Naive thymus-derived CD8-positive, alpha-beta T cell (primary cell): ENCODE data around the gene UGGT1. TPM values are rescaled to one million over a fixed set of nuclear protein-coding genes. Genes with fewer than 3 reads are reported as not detected.
A peak's percentile ranks its signal among the peaks of the same experiment; 100 is the strongest.

Experiments used
- ATAC-seq, 2 donors: fragments of 150-1000 bp; cut with Tn5 transposase in 1 of 2; sonication (Bioruptor Pico), chemical (Tn5 transposase) in 1 of 2; 1 replicate in 1 of 2; 2 replicates in 1 of 2; pipeline ENCODE4 v1.10.0; 2021; ENCODE audit warnings: mild to moderate bottlenecking in 2 of 2, moderate library complexity in 2 of 2
- POLR2A ChIA-PET: fragments of 350-600 bp; sonication (Branson Sonifier 250); formaldehyde crosslinking; loops from one replicate; lab custom pipeline; 2021; ENCODE audit warnings: antibody characterized with exemption; lab: Charles Lee
- DNase-seq, 10 donors: peaks; one replicate each; pipeline versions ENCODE4 v3.0.0 to v3.0.0-alpha.2; 2020 to 2022
- H3K27ac Mint-ChIP-seq, 10 donors: one replicate each; pipeline ENCODE4 v1.8.0; 2020 to 2022; ENCODE audit warnings: mild to moderate bottlenecking in 10 of 10, mixed read lengths in 10 of 10, moderate library complexity in 4 of 10, inconsistent platforms in 1 of 10
- H3K27me3 Mint-ChIP-seq, 5 donors: one replicate each; pipeline ENCODE4 v1.8.0; 2021 to 2022; ENCODE audit warnings: mixed read lengths in 5 of 5
- H3K36me3 Mint-ChIP-seq, 3 donors: one replicate each; pipeline ENCODE4 v1.8.0; 2020 to 2022; ENCODE audit warnings: mixed read lengths in 3 of 3, mild to moderate bottlenecking in 2 of 3, inconsistent platforms in 1 of 3
- H3K4me1 Mint-ChIP-seq, 4 donors: one replicate each; pipeline ENCODE4 v1.8.0; 2021 to 2022; ENCODE audit warnings: mixed read lengths in 4 of 4
- H3K4me3 Mint-ChIP-seq, 10 donors: one replicate each; pipeline ENCODE4 v1.8.0; 2020 to 2022; ENCODE audit warnings: mild to moderate bottlenecking in 10 of 10, mixed read lengths in 10 of 10, moderate library complexity in 6 of 10, inconsistent platforms in 1 of 10
- H3K9me3 Mint-ChIP-seq, 9 donors: one replicate each; pipeline ENCODE4 v1.8.0; 2020 to 2022; ENCODE audit warnings: mixed read lengths in 9 of 9, mild to moderate bottlenecking in 3 of 9, inconsistent platforms in 1 of 9, moderate library complexity in 1 of 9
- polyA plus RNA-seq, 3 donors: library from polyadenylated mRNA; unstranded; fragments of 300-500 nt; fragmentation: Illumina TruSeq; gene quantifications; one replicate each; pipeline ENCODE4 v1.2.3, GENCODE V29; 2021
- total RNA-seq, 8 experiments: library from RNA in 2 of 8; stranded (reverse) in 2 of 8; gene quantifications; one replicate each; pipeline ENCODE4 v1.2.3 and lab custom pipeline; 2021 to 2026

Gene UGGT1
- total and polyA plus RNA-seq, 5 experiments from 2014 or later = 9.6 to 52.0 (median 14.9) TPM

DNA sequence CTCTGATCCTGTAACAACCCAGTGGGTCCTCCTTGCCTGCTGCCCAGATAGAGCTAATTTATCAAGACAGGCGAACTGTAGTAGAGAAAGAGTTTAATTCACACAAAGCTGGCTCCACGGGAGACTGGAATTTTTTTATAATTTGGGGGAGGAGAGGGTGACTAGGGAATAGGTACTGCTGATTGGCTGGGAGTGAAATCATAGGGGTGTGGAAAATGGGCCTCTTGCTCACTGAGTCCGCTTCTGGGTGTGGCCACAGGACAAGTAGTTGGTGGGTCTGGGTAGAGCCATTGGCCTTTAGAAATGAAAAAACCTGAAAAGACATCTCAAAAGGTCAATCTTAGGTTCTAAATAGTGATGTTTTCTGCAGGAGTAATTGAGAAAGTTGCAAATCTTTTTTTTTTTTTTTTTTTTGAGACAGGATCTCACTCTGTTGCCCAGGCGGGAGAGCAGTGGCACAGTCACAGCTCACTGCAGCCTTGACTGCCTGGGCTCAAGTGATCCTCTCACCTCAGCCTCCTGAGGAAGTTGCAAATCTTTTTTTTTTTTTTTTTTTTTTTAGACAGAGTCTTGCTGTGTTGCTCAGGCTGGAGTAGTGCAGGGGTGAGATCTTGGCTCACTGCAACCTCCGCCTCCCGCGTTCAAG, 14.4 kb upstream of the UGGT1 start:
- Mint-ChIP-seq H3K27ac (no peak overlapping the region), H3K9me3 (no peaks in the 10 kb centered on the region), H3K4me3 (no peak overlapping the region), H3K4me1 (peaks cover 0 to 2% (median 0%) of the 10 kb centered on the region in 4 donors), H3K27me3 (peaks cover 0 to 2% (median 2%) of the 10 kb centered on the region in 5 donors), H3K36me3 (no peaks in the 10 kb centered on the region)
- POLR2A ChIA-PET = no interaction called here
- no peak for DNase-seq
- ATAC-seq = no peak

DNA sequence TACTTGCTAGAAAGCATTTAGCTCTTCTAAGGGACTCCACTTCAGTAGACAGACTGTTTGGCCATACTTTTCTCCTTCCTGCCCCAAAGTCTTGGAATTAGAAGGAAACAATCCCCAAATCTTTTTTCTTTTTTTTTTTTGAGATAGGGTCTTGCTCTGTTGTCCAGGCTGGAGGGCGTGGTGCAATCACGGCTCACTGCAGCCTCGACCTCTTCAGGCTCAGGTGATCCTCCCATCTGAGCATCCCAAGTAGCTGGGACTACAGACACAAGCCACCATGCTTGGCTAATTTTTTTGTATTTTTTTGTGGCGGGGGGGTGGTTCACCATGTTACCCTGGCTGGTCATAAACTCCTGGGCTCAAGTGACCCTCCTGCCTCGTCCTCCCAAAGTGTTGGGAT, 6.2 kb upstream of the UGGT1 start:
- no peak for ATAC-seq
- Mint-ChIP-seq H3K9me3 (peaks cover 0 to 7% (median 2%) of the 10 kb centered on the region in 9 donors), H3K4me1 (peaks cover 0 to 5% (median 2%) of the 10 kb centered on the region in 4 donors), H3K27me3 (peaks cover 0 to 15% (median 6%) of the 10 kb centered on the region in 5 donors), H3K4me3 (no peak overlapping the region), H3K27ac (no peak overlapping the region), H3K36me3 (no peaks in the 10 kb centered on the region)
- POLR2A ChIA-PET = no interaction called here
- DNase-seq = no peak

DNA sequence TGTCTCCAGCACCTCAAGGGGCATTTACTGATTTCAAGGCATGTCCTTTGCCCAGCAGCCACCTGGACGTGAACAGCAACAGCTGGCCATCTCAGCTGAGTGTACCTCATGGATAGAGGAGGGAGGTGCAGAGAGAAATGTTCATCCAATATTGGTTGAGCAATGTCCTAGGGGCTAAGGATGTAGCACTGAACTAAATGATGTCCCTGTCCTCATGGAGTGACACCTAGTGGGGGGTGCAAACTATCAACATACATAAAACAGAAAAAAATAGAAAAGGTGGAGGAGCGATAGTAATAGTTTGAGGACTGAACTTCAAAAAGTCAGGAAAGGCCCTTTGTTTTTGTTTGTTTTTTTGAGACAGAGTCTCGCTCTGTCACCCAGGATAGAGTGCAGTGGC, 4.8 kb upstream of the UGGT1 start:
- DNase-seq (no peak), ATAC-seq (no peak)
- peaks cover 4 to 12% (median 8%) of the 10 kb centered on the region in 4 donors for H3K4me1 Mint-ChIP-seq
- POLR2A ChIA-PET = no interaction called here
- H3K9me3 Mint-ChIP-seq = peaks cover 0 to 7% (median 2%) of the 10 kb centered on the region in 9 donors
- no peaks in the 10 kb centered on the region for H3K36me3 Mint-ChIP-seq
- no peak overlapping the region for H3K27ac Mint-ChIP-seq
- H3K4me3 Mint-ChIP-seq = no peak overlapping the region
- H3K27me3 Mint-ChIP-seq = peaks cover 0 to 13% (median 5%) of the 10 kb centered on the region in 5 donors

DNA sequence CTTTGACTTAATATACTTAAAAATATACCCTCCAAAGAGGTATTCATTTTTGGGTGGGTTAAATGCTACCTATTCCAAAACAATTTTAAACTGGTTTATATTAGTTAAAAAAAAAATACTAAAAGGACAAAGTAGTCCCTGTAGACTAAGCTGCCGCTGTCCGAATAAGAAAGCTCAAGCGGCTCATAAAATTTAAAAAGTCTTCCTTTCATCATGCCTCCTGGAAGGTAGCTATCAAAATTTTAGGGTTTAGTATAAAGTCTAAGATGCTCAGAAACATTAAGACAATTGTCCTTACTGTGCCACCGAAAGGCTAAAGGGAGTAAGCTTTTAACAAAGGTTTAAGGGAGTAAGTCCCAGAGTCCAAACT, 440 bp upstream of the UGGT1 start:
- Mint-ChIP-seq H3K9me3 (no peaks in the 10 kb centered on the region), H3K4me3 (peak overlapping the region; percentile 88 to 98 (median 94)), H3K36me3 (peaks cover 0 to 5% (median 0%) of the 10 kb centered on the region in 3 donors), H3K27ac (peak overlapping the region; percentile 93 to 98 (median 97)), H3K27me3 (no peaks in the 10 kb centered on the region), H3K4me1 (peaks cover 16 to 45% (median 42%) of the 10 kb centered on the region in 4 donors)
- ATAC-seq (peak in 1 of 2 donors; percentile 23), DNase-seq (no peak)
- POLR2A ChIA-PET = interaction anchor here (0.7 to 3.1 kb wide), 11 partner anchors 9 to 389 kb away, joined by 3 to 27 read pairs (median 3); partner anchors contain the start of genes SAP130 and SFT2D3

DNA sequence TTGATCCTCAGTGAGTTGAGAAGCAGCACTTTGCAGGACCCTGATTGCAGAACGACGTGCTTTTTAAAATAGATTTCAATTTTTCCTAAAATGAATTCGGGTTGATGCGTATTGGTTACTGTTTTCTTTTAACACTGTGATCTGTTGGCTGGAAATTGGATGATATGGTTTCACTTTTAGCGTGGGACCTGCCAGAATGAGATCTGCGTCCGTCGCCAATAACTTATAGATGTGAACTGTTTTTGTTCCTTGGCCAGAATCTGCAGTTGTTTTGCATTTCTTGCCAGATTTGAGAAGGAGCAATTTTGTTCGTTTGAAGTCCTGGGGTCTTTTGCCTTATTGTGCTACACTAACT, 703 bp downstream of the UGGT1 start:
- ATAC-seq (no peak), DNase-seq (peak in 1 of 10 donors; percentile 4)
- Mint-ChIP-seq H3K4me1 (peaks cover 21 to 56% (median 50%) of the 10 kb centered on the region in 4 donors), H3K9me3 (no peaks in the 10 kb centered on the region), H3K27ac (peak overlapping the region; percentile 83 to 98 (median 97)), H3K4me3 (peak overlapping the region; percentile 88 to 98 (median 94)), H3K36me3 (peaks cover 0 to 8% (median 0%) of the 10 kb centered on the region in 3 donors), H3K27me3 (no peaks in the 10 kb centered on the region)
- POLR2A ChIA-PET = interaction anchor here (0.8 to 3.1 kb wide), 10 partner anchors 10 to 1011 kb away, joined by 3 to 27 read pairs (median 4); partner anchors contain the start of genes ERCC3, IWS1, SAP130 and SFT2D3

DNA sequence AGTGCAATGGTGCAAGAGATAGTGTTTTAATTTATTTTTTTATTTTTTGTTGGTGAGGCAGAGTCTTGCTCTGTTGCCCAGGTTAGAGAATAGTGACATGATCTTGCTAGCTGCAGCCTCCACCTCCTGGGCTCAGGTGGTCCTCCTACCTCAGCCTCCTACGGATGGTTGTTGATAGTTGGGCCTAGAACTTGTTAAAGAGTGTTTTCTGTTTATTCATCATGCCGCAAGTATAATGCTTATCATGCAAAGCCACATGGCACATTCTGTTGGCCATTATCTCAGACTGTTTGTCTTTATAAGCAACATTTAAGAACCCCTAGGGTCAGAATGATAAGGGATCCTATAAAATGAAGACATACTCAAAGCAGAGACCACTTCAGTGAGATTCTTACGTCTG, 1.7 kb downstream of the UGGT1 start:
- no peaks in the 10 kb centered on the region for H3K9me3 Mint-ChIP-seq
- DNase-seq (no peak), ATAC-seq (no peak)
- POLR2A ChIA-PET = interaction anchor here (1.0 to 3.1 kb wide), 2 partner anchors 12 to 64 kb away, joined by 4 to 27 read pairs; partner anchors contain the start of gene SAP130
- peaks cover 0 to 14% (median 0%) of the 10 kb centered on the region in 3 donors for H3K36me3 Mint-ChIP-seq
- H3K27me3 Mint-ChIP-seq = no peaks in the 10 kb centered on the region
- H3K4me1 Mint-ChIP-seq = peaks cover 21 to 56% (median 54%) of the 10 kb centered on the region in 4 donors
- H3K4me3 Mint-ChIP-seq = peak overlapping the region; percentile 3 to 96 (median 60)
- peak overlapping the region in 4 of 10 donors; percentile 34 to 95 (median 48) for H3K27ac Mint-ChIP-seq

DNA sequence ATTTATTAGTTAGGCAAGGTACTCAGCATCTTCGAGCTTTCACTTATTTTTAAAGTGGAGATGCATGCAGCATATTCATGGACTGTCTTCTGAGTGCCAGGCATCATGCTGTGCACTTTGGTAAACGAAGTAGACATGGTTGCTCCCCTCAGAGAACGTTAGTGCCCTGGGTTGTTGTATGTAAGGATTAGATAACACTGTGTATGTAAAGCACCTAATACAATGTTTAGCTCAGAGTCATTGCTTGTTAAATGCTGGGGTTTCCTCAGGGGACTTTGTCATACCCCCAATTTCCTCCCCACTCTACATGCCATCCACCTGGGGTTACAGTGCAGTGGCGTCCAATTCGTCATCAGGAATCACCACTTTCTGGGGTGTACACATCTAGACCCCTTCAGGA, 2.8 kb downstream of the UGGT1 start:
- peaks cover 21 to 56% (median 55%) of the 10 kb centered on the region in 4 donors for H3K4me1 Mint-ChIP-seq
- no peak overlapping the region for H3K27ac Mint-ChIP-seq
- no peaks in the 10 kb centered on the region for H3K9me3 Mint-ChIP-seq
- POLR2A ChIA-PET = no interaction called here
- DNase-seq = no peak
- ATAC-seq = no peak
- no peaks in the 10 kb centered on the region for H3K27me3 Mint-ChIP-seq
- H3K4me3 Mint-ChIP-seq = peak overlapping the region in 2 of 10 donors; percentile 80 to 96
- H3K36me3 Mint-ChIP-seq = peaks cover 0 to 25% (median 0%) of the 10 kb centered on the region in 3 donors

DNA sequence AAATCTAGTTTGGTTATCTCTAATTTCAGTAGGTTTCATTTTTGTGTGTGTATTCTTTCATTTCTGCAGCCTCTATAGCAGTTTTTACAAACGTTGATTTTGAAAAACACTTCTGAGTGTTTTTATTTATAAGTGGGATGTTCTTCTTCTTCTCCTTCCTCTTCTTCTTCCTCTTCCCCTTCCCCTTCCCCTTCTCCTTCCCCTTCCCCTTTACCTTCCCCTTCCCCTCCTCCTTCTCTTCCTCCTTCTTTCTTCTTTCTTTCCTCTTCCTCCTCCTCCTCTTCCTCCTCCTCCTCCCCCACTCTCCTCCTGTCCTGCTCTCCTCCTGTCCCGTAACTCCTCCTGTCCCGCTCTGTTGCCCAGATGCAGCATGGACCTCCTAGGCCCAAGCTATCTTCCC, 4.2 kb downstream of the UGGT1 start:
- POLR2A ChIA-PET = interaction anchor here (1.3 kb wide), 1 partner anchor 393 kb away, joined by 4 read pairs; no protein-coding TSS in a partner anchor
- no peaks in the 10 kb centered on the region for H3K27me3 Mint-ChIP-seq
- no peak for ATAC-seq
- H3K9me3 Mint-ChIP-seq = no peaks in the 10 kb centered on the region
- peaks cover 0 to 36% (median 4%) of the 10 kb centered on the region in 3 donors for H3K36me3 Mint-ChIP-seq
- H3K4me1 Mint-ChIP-seq = peaks cover 22 to 53% (median 52%) of the 10 kb centered on the region in 4 donors
- peak overlapping the region in 3 of 10 donors; percentile 2 to 18 (median 6) for H3K4me3 Mint-ChIP-seq
- no peak for DNase-seq
- H3K27ac Mint-ChIP-seq = peak overlapping the region in 2 of 10 donors; percentile 27 to 67

DNA sequence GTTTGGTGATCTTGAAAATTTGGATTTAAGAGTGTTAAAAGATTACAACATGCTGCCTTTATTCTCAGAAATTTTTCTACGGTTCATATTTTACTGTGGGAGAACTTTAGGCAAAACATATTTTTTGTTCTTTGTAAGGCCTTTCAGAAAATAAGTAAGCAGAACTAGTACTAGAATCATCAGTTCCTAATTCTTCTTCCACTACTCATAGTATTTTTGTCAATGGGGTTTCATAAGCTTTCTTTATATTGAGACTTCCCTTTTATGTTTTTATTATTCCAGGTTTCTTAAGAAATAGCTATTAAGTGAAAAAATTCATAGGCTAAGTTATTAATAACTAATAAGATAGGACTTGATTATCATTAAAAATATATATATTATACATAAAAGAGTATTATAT, 12.4 kb downstream of the UGGT1 start:
- POLR2A ChIA-PET = no interaction called here
- H3K4me3 Mint-ChIP-seq = no peak overlapping the region
- ATAC-seq (no peak), DNase-seq (no peak)
- H3K9me3 Mint-ChIP-seq = no peaks in the 10 kb centered on the region
- no peaks in the 10 kb centered on the region for H3K27me3 Mint-ChIP-seq
- H3K27ac Mint-ChIP-seq = no peak overlapping the region
- peaks cover 0 to 69% (median 10%) of the 10 kb centered on the region in 3 donors for H3K36me3 Mint-ChIP-seq
- H3K4me1 Mint-ChIP-seq = peaks cover 3 to 22% (median 12%) of the 10 kb centered on the region in 4 donors

DNA sequence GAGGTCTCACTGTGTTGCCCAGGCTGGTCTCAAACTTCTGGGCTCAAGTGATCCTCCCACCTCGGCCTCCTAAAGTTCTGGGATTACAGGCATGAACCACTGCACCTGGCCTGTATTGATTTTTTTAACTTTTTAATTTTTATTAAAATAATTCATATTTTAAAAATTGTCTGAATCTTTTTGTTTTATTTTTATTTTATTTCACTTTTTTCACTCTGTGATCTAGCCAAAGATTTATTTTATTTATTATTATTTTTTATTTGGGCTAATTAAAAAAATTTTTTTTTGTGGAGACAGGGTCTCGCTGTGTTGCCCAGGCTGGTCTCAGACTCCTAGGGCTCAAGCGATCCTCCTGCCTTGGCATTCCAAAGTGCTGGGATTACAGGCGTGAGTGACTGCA, 14.1 kb downstream of the UGGT1 start:
- no peak overlapping the region for H3K4me3 Mint-ChIP-seq
- peaks cover 0 to 70% (median 10%) of the 10 kb centered on the region in 3 donors for H3K36me3 Mint-ChIP-seq
- no peaks in the 10 kb centered on the region for H3K9me3 Mint-ChIP-seq
- H3K4me1 Mint-ChIP-seq = peaks cover 1 to 19% (median 12%) of the 10 kb centered on the region in 4 donors
- ATAC-seq = no peak
- H3K27me3 Mint-ChIP-seq = no peaks in the 10 kb centered on the region
- POLR2A ChIA-PET = no interaction called here
- no peak for DNase-seq
- H3K27ac Mint-ChIP-seq = no peak overlapping the region

DNA sequence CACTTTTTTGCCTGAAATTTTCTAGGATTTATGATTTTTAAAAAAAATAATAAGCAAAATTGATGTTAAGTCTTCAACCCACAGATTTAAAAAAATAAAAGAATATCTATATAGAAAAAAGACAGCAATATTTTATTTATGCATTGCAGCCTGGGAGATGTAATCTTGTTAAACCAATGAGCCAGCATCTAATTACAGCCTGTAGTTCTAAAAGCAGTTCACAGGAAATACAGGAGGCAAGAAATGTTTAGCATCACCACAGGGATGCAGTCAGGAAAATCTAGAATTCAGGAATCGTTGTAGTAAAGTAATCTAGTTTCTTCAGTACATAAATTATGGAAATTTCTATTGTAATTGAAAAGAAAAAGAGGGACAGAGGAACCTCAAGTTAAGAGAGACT, 17.2 kb downstream of the UGGT1 start:
- H3K27me3 Mint-ChIP-seq = no peaks in the 10 kb centered on the region
- H3K9me3 Mint-ChIP-seq = no peaks in the 10 kb centered on the region
- ATAC-seq (no peak), DNase-seq (no peak)
- peaks cover 0 to 60% (median 13%) of the 10 kb centered on the region in 3 donors for H3K36me3 Mint-ChIP-seq
- H3K27ac Mint-ChIP-seq = peak overlapping the region in 1 of 10 donors; percentile 8
- POLR2A ChIA-PET = interaction anchor here (0.7 kb wide), 1 partner anchor 221 kb away, joined by 3 read pairs; no protein-coding TSS in a partner anchor
- H3K4me3 Mint-ChIP-seq = no peak overlapping the region
- H3K4me1 Mint-ChIP-seq = peaks cover 0 to 5% (median 2%) of the 10 kb centered on the region in 4 donors

DNA sequence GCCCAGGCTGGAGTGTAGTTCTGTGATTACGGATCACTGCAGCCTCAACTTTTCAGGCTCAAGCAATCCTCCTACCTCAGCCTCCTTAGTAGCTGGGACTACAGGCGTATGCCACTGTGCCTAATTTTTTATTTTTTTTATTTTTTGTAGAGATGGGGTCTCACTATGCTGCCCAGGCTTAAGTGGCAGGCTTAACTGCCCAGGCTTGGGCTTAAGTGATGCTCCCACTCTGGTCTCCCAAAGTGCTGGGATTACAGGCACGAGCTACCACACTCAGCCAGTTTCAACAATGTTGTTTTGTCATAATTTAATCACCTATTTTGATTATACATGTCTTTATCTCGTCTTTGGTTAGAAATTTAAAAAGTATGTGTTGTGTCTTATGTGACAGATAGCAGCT, 18.2 kb downstream of the UGGT1 start:
- Mint-ChIP-seq H3K36me3 (peaks cover 0 to 58% (median 16%) of the 10 kb centered on the region in 3 donors), H3K9me3 (no peaks in the 10 kb centered on the region), H3K27ac (peak overlapping the region in 1 of 10 donors; percentile 27), H3K27me3 (no peaks in the 10 kb centered on the region), H3K4me3 (no peak overlapping the region), H3K4me1 (peaks cover 0 to 1% (median 0%) of the 10 kb centered on the region in 4 donors)
- POLR2A ChIA-PET = no interaction called here
- DNase-seq (no peak), ATAC-seq (no peak)
